ENCODE measurements around the gene SNRNP25.

SNRNP25 gene

GRCh38 chr16:78444-79150, 25.0 kb downstream of the SNRNP25 start:
- DNase-seq, result peak; percentile 7

- no peak for DNase-seq
Measured at GRCh38 chr16:79151-80054, 25.8 kb downstream of the SNRNP25 start.

- DNase-seq, result no peak
Measured at GRCh38 chr16:83060-83603, 29.5 kb downstream of the SNRNP25 start.

- no peak for DNase-seq
Measured at GRCh38 chr16:83781-84615, 30.4 kb downstream of the SNRNP25 start.

GRCh38 chr16:84718-85406, 31.2 kb downstream of the SNRNP25 start:
- DNase-seq, result no peak

- DNase-seq, result no peak
Measured at GRCh38 chr16:85407-85782, 31.8 kb downstream of the SNRNP25 start.

GRCh38 chr16:85865-86264, 32.2 kb downstream of the SNRNP25 start:
- DNase-seq, result no peak

GRCh38 chr16:86483-86952, 32.9 kb downstream of the SNRNP25 start:
- no peak for DNase-seq

- no peak for DNase-seq
Measured at GRCh38 chr16:88613-89012, 35.0 kb downstream of the SNRNP25 start.

- DNase-seq, result no peak
Measured at GRCh38 chr16:89391-90302, 36.0 kb downstream of the SNRNP25 start.

GRCh38 chr16:91484-91883, 37.9 kb downstream of the SNRNP25 start:
- DNase-seq, result peak; percentile 47

GRCh38 chr16:92431-93339, 39.1 kb downstream of the SNRNP25 start:
- DNase-seq, result no peak

GRCh38 chr16:94918-95265, 41.3 kb downstream of the SNRNP25 start:
- DNase-seq, result no peak

GRCh38 chr16:96935-97381, 43.3 kb downstream of the SNRNP25 start:
- peak; percentile 52 for DNase-seq

GRCh38 chr16:97822-98221, 44.2 kb downstream of the SNRNP25 start:
- DNase-seq, result no peak

- DNase-seq, result no peak
Measured at GRCh38 chr16:100989-101388, 47.4 kb downstream of the SNRNP25 start.

- DNase-seq, result no peak
Measured at GRCh38 chr16:101586-101985, 48.0 kb downstream of the SNRNP25 start.

GRCh38 chr16:102060-102855, 48.6 kb downstream of the SNRNP25 start:
- no peak for DNase-seq

- no peak for DNase-seq
Measured at GRCh38 chr16:104355-104754, 50.7 kb downstream of the SNRNP25 start.
